ENCODE measurements around the gene MXD4.

GRCh38 chr4:2249526-2250356, 12.2 kb downstream of the MXD4 start:
- TF ChIP-seq CTCF (IDR thresholded peaks at IDR 0.05 in 4 of 5, conservative IDR thresholded peaks at IDR 0.05 in 1 of 5) (no peak), POLR2A (IDR thresholded peaks at IDR 0.05) (no peak)
